ENCODE data around the gene ADAMTS19.

DNA sequence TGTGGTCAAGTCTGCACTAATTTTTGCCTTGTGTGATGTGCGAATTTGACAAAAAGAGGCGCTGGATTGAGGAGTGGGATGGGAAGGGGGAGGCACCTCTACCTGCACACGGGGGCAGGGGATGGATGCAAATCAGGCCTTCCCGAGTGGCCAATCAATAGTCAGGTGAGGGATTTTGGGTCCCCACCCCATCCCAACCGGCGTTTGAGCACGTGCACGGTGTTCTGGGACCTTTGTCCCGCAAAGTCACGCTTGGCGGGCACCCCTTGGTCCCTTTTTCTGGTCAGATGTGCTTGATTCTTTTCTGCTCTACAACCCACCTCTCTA, 685 bp upstream of the ADAMTS19 start:
- TF ChIP-seq GATA2 (IDR thresholded peaks at IDR 0.05; ENCODE audit: low read depth, low read length) (no peak), GATA3 (IDR thresholded peaks at IDR 0.05; ENCODE audit: low read depth, low read length) (no peak)

Measured in SH-SY5Y (cell line).